Lower leg skin (tissue), 4 donors: Measurements from ENCODE around the gene GABRB2. TPM values are rescaled to one million over a fixed set of nuclear protein-coding genes. Genes with fewer than 3 reads are reported as not detected.

Experiments used
- DNase-seq, 2 donors: peaks; one replicate each; pipeline ENCODE4 v3.0.0-alpha.2; 2019; ENCODE audit warnings: low spot score in 2 of 2
- H3K4me3 ChIP-seq: fragments of 200-600 bp; sonication (generic); 2 replicates; pipeline ENCODE4 v1.5.1; 2017; ENCODE audit warnings: mild to moderate bottlenecking, low read depth; ENCODE audit not compliant: poor library complexity, severe bottlenecking
- CTCF ChIP-seq, 3 donors: fragments of 450-650 bp; IDR thresholded peaks; one replicate each; pipeline ENCODE4 v1.5.1; 2016; ENCODE audit warnings: antibody characterized with exemption in 3 of 3, mild to moderate bottlenecking in 3 of 3, moderate library complexity in 2 of 3
- POLR2A ChIP-seq, 2 donors: fragments of 450-650 bp; IDR thresholded peaks; one replicate each; pipeline ENCODE4 v1.6.1; 2016 to 2017; ENCODE audit warnings: antibody characterized with exemption in 2 of 2, mild to moderate bottlenecking in 1 of 2, moderate library complexity in 1 of 2
- WGBS, 2 donors: methylation state at CpG; one replicate each; pipeline ENCODE4 v1.1.5; 2018; 5-methylcytosine and 5-hydroxymethylcytosine counted together
- intact Hi-C: fragments of 100-400 bp; cut with DNase I; formaldehyde crosslinking; loops from one replicate; pipeline ENCODE4 v1.15.0; 2023; ENCODE audit warnings: low total_unique reads
- total RNA-seq, 4 donors: library from RNA; depleted of rRNA; stranded (reverse); fragments of >200 nt; gene quantifications; one replicate each; pipeline ENCODE4 v1.1.0, GENCODE V29; 2016

GABRB2 gene
- total RNA-seq, 4 donors from 2014 or later: 0.19 to 0.67 (median 0.45) TPM; not detected in 1

GRCh38 chr5:161372682-161373344 is 173.7 kb downstream of the GABRB2 start:
- WGBS, 2 donors: 36 to 45% methylated on average over 2 of the region's 2 CpGs

GRCh38 chr5:161369022-161369421 is 177.5 kb downstream of the GABRB2 start:
- DNase-seq: no peak
- intact Hi-C loops: no loop called here
- TF ChIP-seq CTCF (IDR thresholded peaks at IDR 0.05): no peak
- no peak for TF ChIP-seq POLR2A (IDR thresholded peaks at IDR 0.05)
- H3K4me3 ChIP-seq: no peak overlapping the region
- 28 to 33% methylated on average over 3 of the region's 3 CpGs for WGBS, 2 donors

More at GRCh38 chr5:161372682-161373344, 173.7 kb downstream of the GABRB2 start:
- TF ChIP-seq CTCF (IDR thresholded peaks at IDR 0.05): no peak
- TF ChIP-seq POLR2A (IDR thresholded peaks at IDR 0.05): no peak
- intact Hi-C loops: no loop called here
- no peak overlapping the region for H3K4me3 ChIP-seq
- DNase-seq: no peak

- intact Hi-C loops: no loop called here
- 76 to 92% methylated on average over 2 of the region's 2 CpGs for WGBS, 2 donors
- no peak for TF ChIP-seq POLR2A (IDR thresholded peaks at IDR 0.05)
- no peak for TF ChIP-seq CTCF (IDR thresholded peaks at IDR 0.05)
- no peak for DNase-seq
- no peak overlapping the region for H3K4me3 ChIP-seq
Observed at GRCh38 chr5:161358446-161358845, 188.1 kb downstream of the GABRB2 start.

GRCh38 chr5:161344234-161344633 is 202.3 kb downstream of the GABRB2 start:
- 93 to 95% methylated on average over 2 of the region's 2 CpGs for WGBS, 2 donors
- TF ChIP-seq POLR2A (IDR thresholded peaks at IDR 0.05) (no peak), CTCF (IDR thresholded peaks at IDR 0.05) (no peak)

GRCh38 chr5:161342886-161343285 is 203.6 kb downstream of the GABRB2 start:
- TF ChIP-seq POLR2A (IDR thresholded peaks at IDR 0.05) (no peak), CTCF (IDR thresholded peaks at IDR 0.05) (no peak)
- 50 to 57% methylated on average over 5 of the region's 5 CpGs for WGBS, 2 donors
- intact Hi-C loops: no loop called here
- no peak for DNase-seq
- no peak overlapping the region for H3K4me3 ChIP-seq

More at GRCh38 chr5:161344234-161344633, 202.3 kb downstream of the GABRB2 start:
- no peak for DNase-seq
- H3K4me3 ChIP-seq: no peak overlapping the region
- intact Hi-C loops: no loop called here

GRCh38 chr5:161340012-161340411 is 206.5 kb downstream of the GABRB2 start:
- intact Hi-C loops: no loop called here
- no peak overlapping the region for H3K4me3 ChIP-seq
- TF ChIP-seq CTCF (IDR thresholded peaks at IDR 0.05) (no peak), POLR2A (IDR thresholded peaks at IDR 0.05) (no peak)
- DNase-seq: no peak
- WGBS, 2 donors: 56 to 65% methylated on average over 3 of the region's 3 CpGs
